SU-DHL-6 (cell line): Measurements from ENCODE around the gene SDK1.

ENCODE experiments used
- H2AFZ ChIP-seq: fragments of 200-600 bp; sonication (generic); 2 replicates; pipeline ENCODE4 v1.6.1; 2014; ENCODE audit warnings: low read depth, mild to moderate bottlenecking, moderate library complexity, mixed read lengths, antibody characterized with exemption, low read length; ENCODE audit not compliant: severe bottlenecking
- H3F3A ChIP-seq: fragments of 200-600 bp; shearing (Covaris generic); 2 replicates; pipeline ENCODE4 v1.6.0; 2016; ENCODE audit warnings: antibody characterized with exemption, mild to moderate bottlenecking; ENCODE audit not compliant: insufficient read depth
- H3K27ac ChIP-seq: fragments of 200-600 bp; sonication (generic); 2 replicates; pipeline ENCODE4 v1.5.1; 2016; ENCODE audit warnings: low read depth, mild to moderate bottlenecking, low read length, moderate library complexity, mixed read lengths
- H3K27me3 ChIP-seq: fragments of 200-600 bp; sonication (generic), shearing (Covaris generic); 2 replicates; pipeline ENCODE4 v1.6.0; 2014; ENCODE audit warnings: mild to moderate bottlenecking, low read length
- H3K36me3 ChIP-seq: fragments of 200-600 bp; sonication (generic); 2 replicates; pipeline ENCODE4 v1.6.1; 2014; ENCODE audit warnings: mild to moderate bottlenecking, low read length, mixed read lengths
- H3K4me2 ChIP-seq: fragments of 300-600, 200-600 bp; shearing (Covaris generic), sonication (generic); 2 replicates; pipeline ENCODE4 v1.6.0; 2014; ENCODE audit warnings: low read length, low read depth, mild to moderate bottlenecking; ENCODE audit not compliant: poor library complexity, severe bottlenecking
- H3K4me3 ChIP-seq: fragments of 200-600 bp; sonication (generic); 2 replicates; pipeline ENCODE4 v1.5.1; 2014; ENCODE audit warnings: antibody characterized with exemption, low read length, mild to moderate bottlenecking, mixed read lengths; ENCODE audit not compliant: insufficient read depth, poor library complexity, severe bottlenecking
- H3K79me2 ChIP-seq: fragments of 200-600 bp; sonication (generic); 2 replicates; pipeline ENCODE4 v1.6.1; 2014; ENCODE audit warnings: mild to moderate bottlenecking, low read length, moderate library complexity; ENCODE audit not compliant: insufficient read depth
- H3K9ac ChIP-seq: fragments of 200-600 bp; sonication (generic); 2 replicates; pipeline ENCODE4 v1.7.0; 2014; ENCODE audit warnings: mild to moderate bottlenecking, low read length
- H3K9me2 ChIP-seq: fragments of 200-600 bp; sonication (generic); replicated peaks from 2 replicates; pipeline ENCODE4 v1.6.1; 2014; ENCODE audit warnings: low read length; ENCODE audit not compliant: insufficient read depth
- H3K9me3 ChIP-seq: fragments of 200-600 bp; sonication (generic); 2 replicates; pipeline ENCODE4 v1.6.1; 2014; ENCODE audit warnings: low read length, mixed read lengths; ENCODE audit not compliant: insufficient read depth
- H4K20me1 ChIP-seq: fragments of 200-600 bp; sonication (generic); 2 replicates; pipeline ENCODE4 v1.6.1; 2014; ENCODE audit warnings: low read depth, mild to moderate bottlenecking, antibody characterized with exemption, low read length, moderate library complexity, mixed read lengths
- CTCF ChIP-seq: fragments of 200-600 bp; sonication (generic); IDR thresholded peaks from one replicate; pipeline ENCODE4 v1.5.1; 2017; ENCODE audit warnings: antibody characterized with exemption, mild to moderate bottlenecking, low read length, moderate library complexity; ENCODE audit not compliant: insufficient read depth, poor library complexity, severe bottlenecking
- EZH2phosphoT487 ChIP-seq: fragments of 200-600 bp; sonication (generic), shearing (Covaris generic); conservative IDR thresholded peaks from 2 replicates; pipeline ENCODE4 v1.6.1; 2018; ENCODE audit warnings: mild to moderate bottlenecking, antibody characterized with exemption, low read length, moderate library complexity, mixed read lengths

The SDK1 gene

DNA sequence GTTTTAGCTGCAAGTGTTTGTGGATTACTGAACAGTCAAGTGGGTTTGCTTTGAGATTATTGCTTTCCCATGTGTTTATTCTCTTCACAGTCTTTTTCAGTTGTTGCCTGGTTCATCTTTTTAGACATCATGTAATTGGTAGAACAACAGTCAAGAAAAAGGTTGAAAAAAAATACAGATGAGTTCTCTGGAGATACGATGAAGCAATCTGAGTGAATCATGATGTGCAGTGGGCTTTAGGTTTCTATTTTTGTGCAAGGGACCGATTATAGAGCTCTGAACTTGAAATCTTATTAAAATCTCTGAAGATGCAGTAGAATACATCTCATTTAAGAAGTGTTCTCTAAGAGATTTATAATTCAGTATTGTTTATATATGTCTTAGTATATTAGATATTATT lies 145.7 kb downstream of the SDK1 start:
- Histone ChIP-seq H3K27ac (no peak overlapping the region), H3K9ac (no peak overlapping the region), H4K20me1 (no peaks in the 10 kb centered on the region), H3K9me3 (no peaks in the 10 kb centered on the region), H3F3A (no peaks in the 10 kb centered on the region), H3K36me3 (no peaks in the 10 kb centered on the region), H3K4me3 (no peak overlapping the region), H2AFZ (no peak overlapping the region), H3K4me2 (no peak overlapping the region), H3K27me3 (no peaks in the 10 kb centered on the region), H3K9me2 (no peaks in the 10 kb centered on the region), H3K79me2 (no peaks in the 10 kb centered on the region)
- no peak for TF ChIP-seq CTCF
- TF ChIP-seq EZH2phosphoT487 = no peak

DNA sequence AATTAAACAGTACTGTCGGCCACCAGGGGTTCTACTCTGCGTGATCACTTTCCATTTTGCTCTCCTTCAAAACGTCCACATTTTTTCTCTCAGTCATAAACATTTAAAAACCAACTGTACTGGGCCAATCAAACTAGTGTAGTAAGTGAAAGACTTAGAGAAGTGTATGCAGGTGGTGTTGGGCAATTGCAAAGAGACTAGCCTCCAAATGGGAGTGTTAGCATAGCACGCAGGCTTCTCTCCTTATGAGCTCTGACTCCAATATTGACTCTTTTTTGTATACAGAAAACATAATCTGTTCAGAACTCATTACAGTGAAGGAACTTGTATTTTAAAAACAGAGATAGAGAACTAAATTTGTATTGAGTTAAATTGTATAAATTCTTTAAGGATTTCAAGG lies 150.6 kb downstream of the SDK1 start:
- no peak for TF ChIP-seq EZH2phosphoT487
- TF ChIP-seq CTCF = no peak

DNA sequence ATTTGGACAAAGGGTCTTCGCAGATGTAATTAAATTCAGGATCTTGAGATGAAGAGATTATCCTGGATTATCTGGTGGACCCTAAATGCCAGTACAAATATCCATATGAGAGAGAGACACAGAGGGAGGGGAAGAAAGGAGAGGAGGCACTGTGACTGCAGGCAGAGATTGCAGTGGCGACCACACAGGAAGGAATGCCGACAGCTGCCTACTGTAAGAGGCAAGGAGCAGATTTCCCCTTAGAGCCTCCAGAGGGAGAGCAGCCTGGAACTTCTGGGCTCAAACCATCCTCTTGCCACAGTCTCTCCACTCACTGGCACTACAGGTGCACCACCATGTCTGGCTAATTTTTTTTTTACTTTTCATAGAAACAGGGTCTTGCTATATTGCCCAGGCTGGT lies 152.3 kb downstream of the SDK1 start:
- no peak for TF ChIP-seq CTCF
- no peak for TF ChIP-seq EZH2phosphoT487
- Histone ChIP-seq H4K20me1 (no peaks in the 10 kb centered on the region), H3K27me3 (no peaks in the 10 kb centered on the region), H3K27ac (no peak overlapping the region), H3K9me3 (no peaks in the 10 kb centered on the region), H3K9ac (no peak overlapping the region), H3K79me2 (no peaks in the 10 kb centered on the region), H3K36me3 (no peaks in the 10 kb centered on the region), H3F3A (no peaks in the 10 kb centered on the region), H3K4me2 (no peak overlapping the region), H3K4me3 (no peak overlapping the region), H3K9me2 (no peaks in the 10 kb centered on the region), H2AFZ (no peak overlapping the region)

More for the DNA sequence above, 150.6 kb downstream of the SDK1 start:
- H2AFZ ChIP-seq = no peak overlapping the region
- H3K9me3 ChIP-seq = no peaks in the 10 kb centered on the region
- no peak overlapping the region for H3K4me2 ChIP-seq
- H3K36me3 ChIP-seq = no peaks in the 10 kb centered on the region
- H3K9me2 ChIP-seq = no peaks in the 10 kb centered on the region
- H3K27me3 ChIP-seq = no peaks in the 10 kb centered on the region
- H3F3A ChIP-seq = no peaks in the 10 kb centered on the region
- H3K4me3 ChIP-seq = no peak overlapping the region
- H3K9ac ChIP-seq = no peak overlapping the region
- no peaks in the 10 kb centered on the region for H3K79me2 ChIP-seq
- no peak overlapping the region for H3K27ac ChIP-seq
- no peaks in the 10 kb centered on the region for H4K20me1 ChIP-seq
